ENCODE data around the gene DRICH1. TPM values are rescaled to one million over a fixed set of nuclear protein-coding genes. Genes with fewer than 3 reads are reported as not detected.
"Not testable (repeated sequence)": the region's sequence is repeated elsewhere in the genome, so short reads cannot be mapped to it uniquely, and the experiment has no call there.

Gene DRICH1
- total RNA-seq, 2 experiments from 2014 or later, result 0.36 to 0.62 TPM

- no peaks in the 10 kb centered on the region for H3K36me3 Mint-ChIP-seq
- POLR2A ChIA-PET, result no interaction called here
- no peak overlapping the region for H3K27ac Mint-ChIP-seq
- no peaks in the 10 kb centered on the region for H3K9me3 Mint-ChIP-seq
- H3K4me3 Mint-ChIP-seq, result no peak overlapping the region
- H3K27me3 Mint-ChIP-seq, result no peaks in the 10 kb centered on the region
- intact Hi-C loops (cut with micrococcal nuclease), result no loop called here
- H3K4me1 Mint-ChIP-seq (ENCODE audit: low read depth), result no peaks in the 10 kb centered on the region
- DNase-seq, result no peak
- CTCF ChIA-PET, result no interaction called here
Observed at GRCh38 chr22:23606204-23607131, 25.7 kb downstream of the DRICH1 start.

GRCh38 chr22:23604939-23605712 lies 27.0 kb downstream of the DRICH1 start:
- ChIA-PET POLR2A (no interaction called here), CTCF (no interaction called here)
- intact Hi-C loops (cut with micrococcal nuclease), result no loop called here
- no peaks in the 10 kb centered on the region for H3K27me3 Mint-ChIP-seq
- no peak overlapping the region for H3K27ac Mint-ChIP-seq
- DNase-seq, result no peak
- H3K4me1 Mint-ChIP-seq (ENCODE audit: low read depth), result no peaks in the 10 kb centered on the region
- H3K4me3 Mint-ChIP-seq, result no peak overlapping the region
- H3K36me3 Mint-ChIP-seq, result no peaks in the 10 kb centered on the region
- no peaks in the 10 kb centered on the region for H3K9me3 Mint-ChIP-seq

GRCh38 chr22:23603266-23603665 lies 28.9 kb downstream of the DRICH1 start:
- no peak overlapping the region for H3K27ac Mint-ChIP-seq
- H3K9me3 Mint-ChIP-seq, result no peaks in the 10 kb centered on the region
- H3K36me3 Mint-ChIP-seq, result no peaks in the 10 kb centered on the region
- POLR2A ChIA-PET, result no interaction called here
- no peak overlapping the region for H3K4me3 Mint-ChIP-seq
- H3K27me3 Mint-ChIP-seq, result no peaks in the 10 kb centered on the region
- intact Hi-C loops (cut with micrococcal nuclease), result no loop called here
- CTCF ChIA-PET, result interaction anchor here (0.7 kb wide), 1 partner anchor 111 kb away, joined by 3 read pairs; no protein-coding TSS in a partner anchor
- DNase-seq, result no peak
- H3K4me1 Mint-ChIP-seq (ENCODE audit: low read depth), result no peaks in the 10 kb centered on the region

- ChIA-PET CTCF (interaction anchor here (1.7 kb wide), 1 partner anchor 7 kb away, joined by 5 read pairs; no protein-coding TSS in a partner anchor), POLR2A (no interaction called here)
- Mint-ChIP-seq H3K36me3 (no peaks in the 10 kb centered on the region), H3K27me3 (no peaks in the 10 kb centered on the region), H3K27ac (no peak overlapping the region), H3K9me3 (no peaks in the 10 kb centered on the region), H3K4me1 (ENCODE audit: low read depth) (peaks cover under 1% of the 10 kb centered on the region), H3K4me3 (no peak overlapping the region)
- intact Hi-C loops (cut with micrococcal nuclease), result no loop called here
- DNase-seq, result no peak
Observed at GRCh38 chr22:23598805-23599518, 33.2 kb downstream of the DRICH1 start.

- intact Hi-C loops (cut with micrococcal nuclease); DNase-seq; H3K27ac Mint-ChIP-seq; H3K4me1 Mint-ChIP-seq (ENCODE audit: low read depth); POLR2A ChIA-PET; H3K9me3 Mint-ChIP-seq; H3K27me3 Mint-ChIP-seq; H3K36me3 Mint-ChIP-seq; H3K4me3 Mint-ChIP-seq; CTCF ChIA-PET: not testable (repeated sequence)
Observed at GRCh38 chr22:23597576-23598268, 34.4 kb downstream of the DRICH1 start.

GRCh38 chr22:23595904-23596303 lies 36.2 kb downstream of the DRICH1 start:
- H3K27me3 Mint-ChIP-seq; intact Hi-C loops (cut with micrococcal nuclease); POLR2A ChIA-PET: not testable (repeated sequence)

GRCh38 chr22:23591846-23592245 lies 40.3 kb downstream of the DRICH1 start:
- Mint-ChIP-seq H3K4me3 (no peak overlapping the region), H3K36me3 (no peaks in the 10 kb centered on the region), H3K27ac (no peak overlapping the region), H3K9me3 (peaks cover 3% of the 10 kb centered on the region), H3K4me1 (ENCODE audit: low read depth) (peaks cover 2% of the 10 kb centered on the region), H3K27me3 (no peaks in the 10 kb centered on the region)
- intact Hi-C loops (cut with micrococcal nuclease), result loop anchor here (1.0 kb wide), 1 partner anchor 50 kb away; no protein-coding TSS in a partner anchor
- ChIA-PET CTCF (interaction anchor here (0.5 to 1.7 kb wide), 13 partner anchors 8 to 267 kb away, joined by 3 to 6 read pairs (median 4); partner anchors contain the start of gene IGLL1), POLR2A (no interaction called here)
- DNase-seq, result no peak

More at GRCh38 chr22:23595904-23596303, 36.2 kb downstream of the DRICH1 start:
- H3K4me1 Mint-ChIP-seq (ENCODE audit: low read depth); H3K9me3 Mint-ChIP-seq; H3K4me3 Mint-ChIP-seq; H3K36me3 Mint-ChIP-seq; CTCF ChIA-PET; H3K27ac Mint-ChIP-seq; DNase-seq: not testable (repeated sequence)

GRCh38 chr22:23591201-23591791 lies 40.8 kb downstream of the DRICH1 start:
- Mint-ChIP-seq H3K27me3 (no peaks in the 10 kb centered on the region), H3K4me3 (no peak overlapping the region), H3K36me3 (no peaks in the 10 kb centered on the region), H3K9me3 (peaks cover 3% of the 10 kb centered on the region), H3K27ac (no peak overlapping the region), H3K4me1 (ENCODE audit: low read depth) (peaks cover 2% of the 10 kb centered on the region)
- ChIA-PET CTCF (interaction anchor here (0.5 to 1.7 kb wide), 15 partner anchors 9 to 267 kb away, joined by 3 to 6 read pairs (median 3); partner anchors contain the start of gene IGLL1), POLR2A (no interaction called here)
- peak; percentile 62 for DNase-seq
- intact Hi-C loops (cut with micrococcal nuclease), result loop anchor here (1.0 kb wide), 1 partner anchor 49 kb away; no protein-coding TSS in a partner anchor

GRCh38 chr22:23583836-23584235 lies 48.3 kb downstream of the DRICH1 start:
- ChIA-PET CTCF (interaction anchor here (0.8 kb wide), 1 partner anchor 274 kb away, joined by 3 read pairs; the partner anchor contains the start of gene SLC2A11), POLR2A (no interaction called here)
- H3K36me3 Mint-ChIP-seq, result no peaks in the 10 kb centered on the region
- no peak overlapping the region for H3K27ac Mint-ChIP-seq
- intact Hi-C loops (cut with micrococcal nuclease), result no loop called here
- H3K4me3 Mint-ChIP-seq, result no peak overlapping the region
- H3K9me3 Mint-ChIP-seq, result no peaks in the 10 kb centered on the region
- no peak for DNase-seq
- H3K27me3 Mint-ChIP-seq, result peaks cover 18% of the 10 kb centered on the region
- H3K4me1 Mint-ChIP-seq (ENCODE audit: low read depth), result no peaks in the 10 kb centered on the region

GRCh38 chr22:23583153-23583552 lies 49.0 kb downstream of the DRICH1 start:
- Mint-ChIP-seq H3K36me3 (no peaks in the 10 kb centered on the region), H3K27me3 (peaks cover 21% of the 10 kb centered on the region), H3K27ac (no peak overlapping the region), H3K4me3 (no peak overlapping the region), H3K9me3 (no peaks in the 10 kb centered on the region), H3K4me1 (ENCODE audit: low read depth) (no peaks in the 10 kb centered on the region)
- intact Hi-C loops (cut with micrococcal nuclease), result no loop called here
- DNase-seq, result no peak
- CTCF ChIA-PET, result interaction anchor here (0.8 to 1.6 kb wide), 2 partner anchors 8 to 274 kb away, joined by 3 to 6 read pairs; partner anchors contain the start of gene SLC2A11
- POLR2A ChIA-PET, result no interaction called here

- POLR2A ChIA-PET, result no interaction called here
- intact Hi-C loops (cut with micrococcal nuclease), result no loop called here
- Mint-ChIP-seq H3K4me1 (ENCODE audit: low read depth) (no peaks in the 10 kb centered on the region), H3K9me3 (no peaks in the 10 kb centered on the region), H3K36me3 (no peaks in the 10 kb centered on the region), H3K4me3 (no peak overlapping the region), H3K27ac (no peak overlapping the region), H3K27me3 (peaks cover 32% of the 10 kb centered on the region)
- DNase-seq, result no peak
- CTCF ChIA-PET, result no interaction called here
Observed at GRCh38 chr22:23581260-23581650, 50.9 kb downstream of the DRICH1 start.

All from activated CD4-positive, alpha-beta memory T cell treated with anti-CD3 and anti-CD28 coated beads for 36 hours (primary cell).